Measurements from ENCODE around the gene CHST9.

- TF ChIP-seq CTCF (IDR thresholded peaks at IDR 0.05) (no peak), ZFX (IDR thresholded peaks at IDR 0.05; ENCODE audit: borderline replicate concordance) (no peak)
Measured at GRCh38 chr18:27109451-27109850, 75.7 kb downstream of the CHST9 start.

Measured in 22Rv1 (cell line).